ENCODE measurements around the gene RFX1. TPM values are rescaled to one million over a fixed set of nuclear protein-coding genes. Genes with fewer than 3 reads are reported as not detected.
A peak's percentile ranks its signal among the peaks of the same experiment; 100 is the strongest.

RFX1 gene
- total and polyA plus RNA-seq, 9 of the 15 experiments (the other 6 are each of a cell fraction or from before 2014, with no cell fraction given): 0.14 to 19.3 (median 1.2) TPM

DNA sequence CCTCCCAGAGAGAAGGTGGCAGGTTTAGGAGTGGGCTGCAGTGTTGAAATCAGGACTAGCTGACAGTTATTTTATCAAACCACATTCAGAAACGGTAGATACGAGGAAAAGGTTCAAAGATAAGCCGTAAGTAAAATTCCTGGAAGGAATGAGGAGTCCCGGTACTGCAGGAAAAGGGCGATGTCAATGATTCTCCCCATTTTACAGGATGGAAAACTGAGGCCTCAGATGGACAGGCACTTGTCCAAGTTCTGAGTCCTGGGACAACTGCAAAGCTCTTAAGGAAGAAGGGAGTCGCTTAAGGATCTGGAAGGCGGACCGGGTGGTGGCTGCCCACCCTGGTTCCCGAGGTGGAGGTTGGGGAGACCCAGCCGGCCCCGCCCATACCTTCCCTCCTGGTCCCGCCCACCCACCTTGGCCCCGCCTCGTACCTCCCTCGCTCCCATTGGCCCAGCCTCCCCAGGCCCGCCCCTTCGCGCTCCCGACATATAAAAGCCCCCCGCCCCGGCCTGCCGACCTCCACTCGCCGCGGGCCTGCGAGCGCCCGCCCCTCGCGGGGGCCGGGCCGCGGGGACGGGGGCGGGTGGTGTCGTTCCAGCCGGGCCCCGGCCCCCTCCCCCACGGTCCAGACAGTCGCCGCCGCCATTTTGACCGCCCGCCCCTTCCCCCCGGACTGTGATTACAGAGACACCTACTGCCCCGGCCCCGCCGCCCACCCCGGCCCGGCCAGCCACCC is 603 bp downstream of the RFX1 start (continued):
- TF ChIP-seq SFPQ (IDR thresholded peaks at IDR 0.05; ENCODE audit: low read depth, low read length) (no peak), FOXJ3 (CRISPR knock-in tag; IDR thresholded peaks at IDR 0.05) (no peak), ETV1 (tag; conservative IDR thresholded peaks at IDR 0.05; ENCODE audit: low read depth) (peak; percentile 53; the same call in 1 of the 2 replicates), ZFP1 (CRISPR knock-in tag; IDR thresholded peaks at IDR 0.05) (no peak), MAFF (IDR thresholded peaks at IDR 0.05; ENCODE audit: low read length) (no peak), DNMT1 (IDR thresholded peaks at IDR 0.05) (no peak), PHF21A (IDR thresholded peaks at IDR 0.05; ENCODE audit: borderline replicate concordance, low read depth) (0 out of 2 replicates have a peak, but pooled peaks have one; percentile 56), STAG1 (CRISPR knock-in tag; IDR thresholded peaks at IDR 0.05; ENCODE audit: borderline replicate concordance) (no peak), ZNF165 (CRISPR knock-in tag; IDR thresholded peaks at IDR 0.05; ENCODE audit: borderline replicate concordance) (no peak), ZNF561 (CRISPR knock-in tag; conservative IDR thresholded peaks at IDR 0.05) (no peak), CBX2 (IDR thresholded peaks at IDR 0.05; ENCODE audit: insufficient read depth, low read length, poor library complexity, severe bottlenecking) (no peak), SP2 (IDR thresholded peaks at IDR 0.05; ENCODE audit: extremely low read depth, low read depth, low read length, poor library complexity, severe bottlenecking) (peak; percentile 27), SIRT6 (IDR thresholded peaks at IDR 0.05; ENCODE audit: low read depth, low read length) (peak; percentile 60), ZNF184 (CRISPR knock-in tag; IDR thresholded peaks at IDR 0.05) (no peak), L3MBTL2 (IDR thresholded peaks at IDR 0.05) (no peak)
- TF ChIP-seq, protein P1, sequence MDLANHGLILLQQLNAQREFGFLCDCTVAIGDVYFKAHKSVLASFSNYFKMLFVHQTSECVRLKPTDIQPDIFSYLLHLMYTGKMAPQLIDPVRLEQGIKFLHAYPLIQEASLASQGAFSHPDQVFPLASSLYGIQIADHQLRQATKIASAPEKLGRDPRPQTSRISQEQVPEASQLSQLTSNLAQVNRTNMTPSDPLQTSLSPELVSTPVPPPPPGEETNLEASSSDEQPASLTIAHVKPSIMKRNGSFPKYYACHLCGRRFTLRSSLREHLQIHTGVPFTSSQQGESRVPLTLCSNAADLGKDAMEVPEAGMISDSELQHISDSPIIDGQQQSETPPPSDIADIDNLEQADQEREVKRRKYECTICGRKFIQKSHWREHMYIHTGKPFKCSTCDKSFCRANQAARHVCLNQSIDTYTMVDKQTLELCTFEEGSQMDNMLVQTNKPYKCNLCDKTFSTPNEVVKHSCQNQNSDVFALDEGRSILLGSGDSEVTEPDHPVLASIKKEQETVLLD (IDR thresholded peaks at IDR 0.05): 0 out of 2 replicates have a peak, but pooled peaks have one; percentile 23
- TF ChIP-seq, protein P2, sequence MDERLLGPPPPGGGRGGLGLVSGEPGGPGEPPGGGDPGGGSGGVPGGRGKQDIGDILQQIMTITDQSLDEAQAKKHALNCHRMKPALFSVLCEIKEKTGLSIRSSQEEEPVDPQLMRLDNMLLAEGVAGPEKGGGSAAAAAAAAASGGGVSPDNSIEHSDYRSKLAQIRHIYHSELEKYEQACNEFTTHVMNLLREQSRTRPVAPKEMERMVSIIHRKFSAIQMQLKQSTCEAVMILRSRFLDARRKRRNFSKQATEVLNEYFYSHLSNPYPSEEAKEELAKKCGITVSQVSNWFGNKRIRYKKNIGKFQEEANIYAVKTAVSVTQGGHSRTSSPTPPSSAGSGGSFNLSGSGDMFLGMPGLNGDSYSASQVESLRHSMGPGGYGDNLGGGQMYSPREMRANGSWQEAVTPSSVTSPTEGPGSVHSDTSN (CRISPR knock-in tag; IDR thresholded peaks at IDR 0.05; ENCODE audit: low read depth): no peak
- TF ChIP-seq, protein P2 (tag; conservative IDR thresholded peaks at IDR 0.05; ENCODE audit: low read depth): no peak; the same call in 1 of the 2 replicates
- TF ChIP-seq, protein P3, sequence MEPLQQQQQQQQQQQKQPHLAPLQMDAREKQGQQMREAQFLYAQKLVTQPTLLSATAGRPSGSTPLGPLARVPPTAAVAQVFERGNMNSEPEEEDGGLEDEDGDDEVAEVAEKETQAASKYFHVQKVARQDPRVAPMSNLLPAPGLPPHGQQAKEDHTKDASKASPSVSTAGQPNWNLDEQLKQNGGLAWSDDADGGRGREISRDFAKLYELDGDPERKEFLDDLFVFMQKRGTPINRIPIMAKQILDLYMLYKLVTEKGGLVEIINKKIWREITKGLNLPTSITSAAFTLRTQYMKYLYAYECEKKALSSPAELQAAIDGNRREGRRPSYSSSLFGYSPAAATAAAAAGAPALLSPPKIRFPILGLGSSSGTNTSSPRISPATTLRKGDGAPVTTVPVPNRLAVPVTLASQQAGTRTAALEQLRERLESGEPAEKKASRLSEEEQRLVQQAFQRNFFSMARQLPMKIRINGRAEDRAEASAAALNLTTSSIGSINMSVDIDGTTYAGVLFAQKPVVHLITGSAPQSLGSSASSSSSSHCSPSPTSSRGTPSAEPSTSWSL (CRISPR knock-in tag; IDR thresholded peaks at IDR 0.05; ENCODE audit: borderline replicate concordance): no peak
